Calu3 (cell line): ENCODE results near the gene WNT7B. TPM values are rescaled to one million over a fixed set of nuclear protein-coding genes. Genes with fewer than 3 reads are reported as not detected.

Source experiments
- BruUV-seq: library from RNA; stranded (reverse); fragments of 400-500 nt; replicated peaks from 2 replicates; lab custom pipeline; 2021; lab: Mats Ljungman, UMichigan
- CTCF ChIA-PET: fragments of 300-600 bp; sonication (Branson Sonifier 250); formaldehyde crosslinking; loops from one replicate; lab custom pipeline; 2022; ENCODE audit warnings: antibody characterized with exemption; lab: Charles Lee
- DNase-seq: peaks from one replicate; pipeline ENCODE4 v3.0.0; 2022
- H3K27ac Mint-ChIP-seq: one replicate; pipeline ENCODE4 v1.8.0; 2022; ENCODE audit warnings: mixed read lengths; ENCODE audit not compliant: unreplicated experiment
- H3K27me3 Mint-ChIP-seq: one replicate; pipeline ENCODE4 v1.8.0; 2022; ENCODE audit warnings: mixed read lengths; ENCODE audit not compliant: unreplicated experiment
- H3K36me3 Mint-ChIP-seq: one replicate; pipeline ENCODE4 v1.8.0; 2022; ENCODE audit warnings: mild to moderate bottlenecking, moderate library complexity, mixed read lengths; ENCODE audit not compliant: insufficient read depth, unreplicated experiment
- H3K4me1 Mint-ChIP-seq: one replicate; pipeline ENCODE4 v1.8.0; 2022; ENCODE audit warnings: mild to moderate bottlenecking, low read depth, mixed read lengths; ENCODE audit not compliant: unreplicated experiment
- H3K4me3 Mint-ChIP-seq: one replicate; pipeline ENCODE4 v1.8.0; 2022; ENCODE audit warnings: mild to moderate bottlenecking, low read depth, moderate library complexity, mixed read lengths; ENCODE audit not compliant: unreplicated experiment
- H3K9me3 Mint-ChIP-seq: one replicate; pipeline ENCODE4 v1.8.0; 2022; ENCODE audit warnings: low read depth, mixed read lengths; ENCODE audit not compliant: unreplicated experiment
- CTCF ChIP-seq: fragments of 200-600 bp; IDR thresholded peaks from one replicate; pipeline ENCODE4 v1.8.0; 2022; ENCODE audit warnings: antibody characterized with exemption; ENCODE audit not compliant: unreplicated experiment
- intact Hi-C: fragments of 100-400 bp; cut with micrococcal nuclease; formaldehyde crosslinking; loops from one replicate; pipeline ENCODE4 v1.10.0; 2022; ENCODE audit not compliant: unreplicated experiment
- total RNA-seq: library from RNA; stranded (reverse); gene quantifications from 2 replicates; pipeline ENCODE4 v1.2.3, GENCODE V29; 2022

Gene WNT7B
- total RNA-seq, 1 experiment from 2014 or later, result 100.0 TPM

- Mint-ChIP-seq H3K4me3 (peak overlapping the region; percentile 26), H3K27me3 (peaks cover 15% of the 10 kb centered on the region), H3K36me3 (peaks cover 5% of the 10 kb centered on the region), H3K9me3 (peaks cover 2% of the 10 kb centered on the region), H3K4me1 (peaks cover 25% of the 10 kb centered on the region), H3K27ac (no peak overlapping the region)
- no peak for TF ChIP-seq CTCF
- intact Hi-C loops, result no loop called here
- DNase-seq, result peak; percentile 62
- no TSS peak for BruUV-seq
- CTCF ChIA-PET, result interaction anchor here (0.7 to 1.1 kb wide), 3 partner anchors 9 to 259 kb away, joined by 3 to 6 read pairs (median 3); no protein-coding TSS in a partner anchor
These were observed 73.4 kb downstream of the WNT7B start for GRCh38 chr22:45903355-45904135.

- peaks cover 34% of the 10 kb centered on the region for H3K4me1 Mint-ChIP-seq
- no peak for TF ChIP-seq CTCF
- no peak for DNase-seq
- H3K9me3 Mint-ChIP-seq, result peaks cover 2% of the 10 kb centered on the region
- H3K4me3 Mint-ChIP-seq, result no peak overlapping the region
- BruUV-seq, result no TSS peak
- no peaks in the 10 kb centered on the region for H3K36me3 Mint-ChIP-seq
- intact Hi-C loops, result no loop called here
- no peaks in the 10 kb centered on the region for H3K27me3 Mint-ChIP-seq
- CTCF ChIA-PET, result interaction anchor here (1.1 kb wide), 1 partner anchor 10 kb away, joined by 3 read pairs; no protein-coding TSS in a partner anchor
- H3K27ac Mint-ChIP-seq, result no peak overlapping the region
These were observed 79.2 kb downstream of the WNT7B start for GRCh38 chr22:45897736-45898135.

- CTCF ChIA-PET, result interaction anchor here (0.9 to 2.0 kb wide), 2 partner anchors 33 to 322 kb away, joined by 4 to 5 read pairs; no protein-coding TSS in a partner anchor
- TF ChIP-seq CTCF, result no peak
- BruUV-seq, result no TSS peak
- H3K9me3 Mint-ChIP-seq, result peaks cover 2% of the 10 kb centered on the region
- DNase-seq, result no peak
- no peaks in the 10 kb centered on the region for H3K36me3 Mint-ChIP-seq
- H3K4me1 Mint-ChIP-seq, result peaks cover 34% of the 10 kb centered on the region
- no peak overlapping the region for H3K4me3 Mint-ChIP-seq
- no peak overlapping the region for H3K27ac Mint-ChIP-seq
- intact Hi-C loops, result no loop called here
- no peaks in the 10 kb centered on the region for H3K27me3 Mint-ChIP-seq
These were observed 79.9 kb downstream of the WNT7B start for GRCh38 chr22:45896964-45897538.

- no peak overlapping the region for H3K27ac Mint-ChIP-seq
- DNase-seq, result peak; percentile 76
- TF ChIP-seq CTCF, result no peak
- H3K27me3 Mint-ChIP-seq, result no peaks in the 10 kb centered on the region
- no peak overlapping the region for H3K4me3 Mint-ChIP-seq
- peaks cover 34% of the 10 kb centered on the region for H3K4me1 Mint-ChIP-seq
- CTCF ChIA-PET, result interaction anchor here (0.8 to 2.0 kb wide), 3 partner anchors 32 to 322 kb away, joined by 3 to 5 read pairs (median 4); no protein-coding TSS in a partner anchor
- peaks cover 2% of the 10 kb centered on the region for H3K9me3 Mint-ChIP-seq
- no TSS peak for BruUV-seq
- intact Hi-C loops, result no loop called here
- no peaks in the 10 kb centered on the region for H3K36me3 Mint-ChIP-seq
These were observed 80.6 kb downstream of the WNT7B start for GRCh38 chr22:45896153-45896951.
